ENCODE data around the gene ZNF626. TPM values are rescaled to one million over a fixed set of nuclear protein-coding genes. Genes with fewer than 3 reads are reported as not detected.
"Not testable (repeated sequence)": the region's sequence is repeated elsewhere in the genome, so short reads cannot be mapped to it uniquely, and the experiment has no call there.

The ZNF626 gene
- total RNA-seq, 1 experiment from 2014 or later: not detected

DNA sequence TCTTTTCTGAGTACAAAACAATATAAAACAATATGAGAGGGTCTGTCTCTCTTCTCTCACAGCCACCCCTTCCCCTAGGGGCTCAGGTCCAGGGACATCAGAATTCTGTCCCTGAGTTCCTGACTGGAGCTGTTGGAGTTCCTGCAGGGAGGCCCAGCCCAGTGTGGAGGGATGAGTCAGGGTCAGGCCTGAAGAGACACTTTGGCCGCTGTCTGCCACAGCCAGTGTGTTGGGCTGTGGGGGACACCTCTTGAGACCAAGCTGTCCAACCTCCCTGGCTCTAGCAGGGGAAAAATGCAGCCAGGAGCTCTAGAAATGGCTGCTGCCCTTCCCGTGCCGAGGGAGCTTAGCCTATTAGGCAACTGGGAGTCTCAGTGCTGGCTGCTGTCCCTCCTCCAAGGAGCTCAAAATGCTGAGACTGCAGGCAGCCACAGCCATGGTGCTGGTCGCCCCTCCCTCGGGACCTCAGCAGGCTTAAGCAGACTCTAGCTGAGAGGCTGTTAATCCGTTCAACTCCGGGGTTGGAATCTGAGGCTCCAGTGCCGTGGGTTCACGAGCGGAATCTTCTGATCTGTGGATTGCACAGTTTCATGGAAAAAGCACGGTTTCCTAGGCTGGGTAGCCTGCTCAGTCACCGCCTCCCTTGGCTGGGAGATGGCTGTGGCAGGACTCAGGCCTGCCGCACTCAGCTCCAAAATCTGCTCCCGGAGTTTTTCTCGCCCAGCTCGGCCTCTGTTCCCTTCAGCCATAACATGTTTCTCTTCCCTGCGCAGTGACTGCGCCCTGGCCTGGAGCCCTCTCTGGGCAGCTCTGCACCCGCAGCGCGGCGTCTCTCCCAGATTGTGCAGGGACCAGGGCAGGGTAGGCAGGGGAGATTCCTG, 3.8 kb upstream of the ZNF626 start:
- intact Hi-C loops (cut with micrococcal nuclease): no loop called here
- no peaks in the 10 kb centered on the region for H3K9me2 ChIP-seq (replicated peaks; ENCODE audit: low read length)
- CTCF ChIA-PET: no interaction called here
- H3K79me2 ChIP-seq (ENCODE audit: low read length): no peaks in the 10 kb centered on the region
- POLR2A ChIA-PET (ENCODE audit: unreplicated experiment): no interaction called here
- ATAC-seq: no peak
- no peaks in the 10 kb centered on the region for H3K4me1 ChIP-seq (ENCODE audit: insufficient read depth, low read length)
- TF ChIP-seq EZH2 (IDR thresholded peaks at IDR 0.05; ENCODE audit: low read length, unreplicated experiment) (no peak), CTCF (conservative IDR thresholded peaks at IDR 0.05; ENCODE audit: low read depth, low read length) (no peak), EZH2phosphoT487 (IDR thresholded peaks at IDR 0.05; ENCODE audit: borderline replicate concordance, low read length) (no peak)
- no peaks in the 10 kb centered on the region for H3K9me3 ChIP-seq (ENCODE audit: low read length)
- no peak overlapping the region for H2AFZ ChIP-seq (ENCODE audit: low read length)
- no peaks in the 10 kb centered on the region for H4K20me1 ChIP-seq (ENCODE audit: low read length)
- BruUV-seq (replicated peaks): no TSS peak
- H3F3A ChIP-seq (ENCODE audit: low read length, unreplicated experiment): no peaks in the 10 kb centered on the region
- no peaks in the 10 kb centered on the region for H3K27me3 ChIP-seq (ENCODE audit: low read length)
- H3K27ac ChIP-seq (ENCODE audit: low read length): no peak overlapping the region
- H3K9ac ChIP-seq (ENCODE audit: low read length): no peak overlapping the region
- H3K4me2 ChIP-seq (ENCODE audit: low read length): no peak overlapping the region
- no peaks in the 10 kb centered on the region for H3K36me3 ChIP-seq (ENCODE audit: low read depth, low read length)
- no peak for DNase-seq
- no peak overlapping the region for H3K4me3 ChIP-seq (ENCODE audit: low read length)

- POLR2A ChIA-PET (ENCODE audit: unreplicated experiment); H4K20me1 ChIP-seq (ENCODE audit: low read length); CTCF ChIA-PET; H2AFZ ChIP-seq (ENCODE audit: low read length); H3K4me3 ChIP-seq (ENCODE audit: low read length); DNase-seq; H3K4me2 ChIP-seq (ENCODE audit: low read length); H3K36me3 ChIP-seq (ENCODE audit: low read depth, low read length); H3K9ac ChIP-seq (ENCODE audit: low read length); intact Hi-C loops (cut with micrococcal nuclease); ATAC-seq; H3K4me1 ChIP-seq (ENCODE audit: insufficient read depth, low read length); H3K9me2 ChIP-seq (replicated peaks; ENCODE audit: low read length); H3K27ac ChIP-seq (ENCODE audit: low read length); H3K9me3 ChIP-seq (ENCODE audit: low read length); H3K79me2 ChIP-seq (ENCODE audit: low read length); H3K27me3 ChIP-seq (ENCODE audit: low read length); H3F3A ChIP-seq (ENCODE audit: low read length, unreplicated experiment); BruUV-seq (replicated peaks): not testable (repeated sequence)
Observed at GRCh38 chr19:20664475-20664874, 3.1 kb upstream of the ZNF626 start.

DNA sequence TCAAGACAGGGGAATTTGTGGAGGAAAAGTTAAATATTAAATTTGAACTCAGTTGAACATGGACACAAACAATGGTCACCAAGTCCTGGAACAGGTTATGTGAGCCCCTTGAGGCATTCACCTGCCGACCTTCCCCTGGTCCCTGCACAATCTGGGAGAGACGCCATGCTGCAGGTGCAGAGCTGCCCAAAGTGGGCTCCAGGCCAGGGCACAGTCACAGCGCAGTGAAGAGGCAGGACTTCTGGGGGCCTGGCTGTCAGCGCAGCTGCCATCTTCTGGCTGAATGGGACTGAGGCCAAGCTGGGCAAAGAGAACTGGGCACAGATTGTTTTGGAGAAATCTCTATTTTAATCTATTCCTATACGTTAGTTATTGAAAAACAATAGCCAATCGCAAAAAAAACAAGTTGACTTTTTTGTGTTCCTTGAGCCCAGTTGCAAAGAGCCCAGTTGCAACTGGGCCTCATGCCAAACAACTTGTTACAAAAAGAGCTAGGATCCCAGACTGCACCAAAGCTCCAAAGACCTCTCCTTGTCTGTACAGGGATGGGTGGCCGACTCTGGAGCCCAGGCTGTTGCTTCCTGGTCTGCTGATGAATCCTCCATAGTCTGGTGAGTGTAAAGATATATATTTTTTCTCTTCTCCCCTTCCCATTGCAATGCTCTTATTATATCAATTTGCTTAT, 1.2 kb upstream of the ZNF626 start:
- Histone ChIP-seq H3K4me3 (ENCODE audit: low read length) (no peak overlapping the region), H4K20me1 (ENCODE audit: low read length) (no peaks in the 10 kb centered on the region), H3K9me3 (ENCODE audit: low read length) (no peaks in the 10 kb centered on the region), H3K9ac (ENCODE audit: low read length) (no peak overlapping the region), H3K79me2 (ENCODE audit: low read length) (no peaks in the 10 kb centered on the region), H2AFZ (ENCODE audit: low read length) (no peak overlapping the region), H3F3A (ENCODE audit: low read length, unreplicated experiment) (no peaks in the 10 kb centered on the region), H3K4me1 (ENCODE audit: insufficient read depth, low read length) (no peaks in the 10 kb centered on the region), H3K4me2 (ENCODE audit: low read length) (no peak overlapping the region), H3K9me2 (replicated peaks; ENCODE audit: low read length) (no peaks in the 10 kb centered on the region), H3K27me3 (ENCODE audit: low read length) (no peaks in the 10 kb centered on the region), H3K36me3 (ENCODE audit: low read depth, low read length) (no peaks in the 10 kb centered on the region), H3K27ac (ENCODE audit: low read length) (no peak overlapping the region)
- CTCF ChIA-PET: no interaction called here
- BruUV-seq (replicated peaks): no TSS peak
- DNase-seq (no peak), ATAC-seq (no peak)
- POLR2A ChIA-PET (ENCODE audit: unreplicated experiment): no interaction called here
- intact Hi-C loops (cut with micrococcal nuclease): no loop called here
- TF ChIP-seq CTCF (conservative IDR thresholded peaks at IDR 0.05; ENCODE audit: low read depth, low read length) (no peak), EZH2phosphoT487 (IDR thresholded peaks at IDR 0.05; ENCODE audit: borderline replicate concordance, low read length) (no peak), EZH2 (IDR thresholded peaks at IDR 0.05; ENCODE audit: low read length, unreplicated experiment) (no peak)

Measured in PC-3 (cell line).